HG02678 (cell line): ENCODE results near the gene POLR1B.
"Not testable (repeated sequence)": the region's sequence is repeated elsewhere in the genome, so short reads cannot be mapped to it uniquely, and the experiment has no call there.

Experiments used
- ATAC-seq: cut with Tn5 transposase; IDR thresholded peaks from one replicate; pipeline ENCODE4 v1.9.1; 2021; ENCODE audit warnings: mild to moderate bottlenecking, moderate library complexity; ENCODE audit not compliant: unreplicated experiment

POLR1B gene

GRCh38 chr2:112597537-112598322, 55.5 kb downstream of the POLR1B start:
- no peak for ATAC-seq

- no peak for ATAC-seq
These were observed 58.4 kb downstream of the POLR1B start for GRCh38 chr2:112600634-112601033.

- no peak for ATAC-seq
These were observed 59.5 kb downstream of the POLR1B start for GRCh38 chr2:112601754-112602153.

- ATAC-seq, result no peak
These were observed 60.7 kb downstream of the POLR1B start for GRCh38 chr2:112602917-112603316.

GRCh38 chr2:112603731-112604130, 61.5 kb downstream of the POLR1B start:
- ATAC-seq, result no peak

GRCh38 chr2:112604952-112605351, 62.7 kb downstream of the POLR1B start:
- no peak for ATAC-seq

- ATAC-seq, result no peak
These were observed 63.7 kb downstream of the POLR1B start for GRCh38 chr2:112605926-112606325.

GRCh38 chr2:112606547-112606946, 64.3 kb downstream of the POLR1B start:
- no peak for ATAC-seq

- no peak for ATAC-seq
These were observed 65.6 kb downstream of the POLR1B start for GRCh38 chr2:112607680-112608438.

GRCh38 chr2:112609320-112609719, 67.1 kb downstream of the POLR1B start:
- ATAC-seq, result not testable (repeated sequence)

GRCh38 chr2:112612283-112612682, 70.0 kb downstream of the POLR1B start:
- ATAC-seq, result not testable (repeated sequence)

- no peak for ATAC-seq
These were observed 72.1 kb downstream of the POLR1B start for GRCh38 chr2:112614201-112614840.

GRCh38 chr2:112615051-112615450, 72.8 kb downstream of the POLR1B start:
- no peak for ATAC-seq

- ATAC-seq, result not testable (repeated sequence)
These were observed 73.5 kb downstream of the POLR1B start for GRCh38 chr2:112615798-112616197.

- ATAC-seq, result no peak
These were observed 76.1 kb downstream of the POLR1B start for GRCh38 chr2:112618383-112618782.

- no peak for ATAC-seq
These were observed 79.7 kb downstream of the POLR1B start for GRCh38 chr2:112621790-112622527.

- no peak for ATAC-seq
These were observed 80.2 kb downstream of the POLR1B start for GRCh38 chr2:112622528-112622849.

- ATAC-seq, result peak; percentile 75
These were observed 81.9 kb downstream of the POLR1B start for GRCh38 chr2:112623913-112624777.

- no peak for ATAC-seq
These were observed 83.3 kb downstream of the POLR1B start for GRCh38 chr2:112625474-112626114.

- ATAC-seq, result peak; percentile 61
These were observed 84.4 kb downstream of the POLR1B start for GRCh38 chr2:112626604-112627059.
